NCI-H1694 treated with DMSO at 0.1 percent for 48 hours (cell line): ENCODE results near the gene PDLIM7.

Source experiments
- DNase-seq: peaks from one replicate; lab custom pipeline; 2025; lab: John Stamatoyannopoulos, UW

PDLIM7 gene

DNA sequence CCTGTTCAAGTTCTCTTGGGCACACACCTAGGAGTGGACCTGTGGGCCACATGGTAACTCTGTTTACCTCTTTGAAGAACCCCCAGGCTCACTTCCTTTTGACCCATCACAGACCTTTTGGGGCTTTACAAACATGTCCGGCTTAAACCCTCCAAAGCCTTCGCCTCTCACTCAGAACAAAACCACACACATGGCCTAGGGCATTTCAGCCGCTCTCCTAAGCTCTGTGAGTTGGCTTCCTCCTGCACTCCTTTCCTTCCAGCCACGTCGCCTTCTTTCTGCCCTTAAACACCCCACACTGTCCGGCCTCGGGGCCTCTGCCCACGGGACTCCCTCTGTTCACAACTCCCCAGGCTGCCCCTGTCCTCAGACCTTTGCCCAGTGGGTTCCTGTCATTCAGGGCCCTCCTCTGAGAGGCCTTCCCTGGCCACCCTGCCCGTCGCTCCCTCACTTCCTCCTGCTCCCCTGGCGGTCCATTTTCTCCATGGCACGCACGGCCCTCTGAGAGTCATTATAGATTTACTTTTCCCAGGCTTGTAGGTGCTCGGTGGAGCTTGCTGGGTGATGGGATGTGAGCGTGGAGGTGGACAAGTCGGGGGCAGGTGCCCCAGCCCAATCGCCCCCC is 10.3 kb upstream of the PDLIM7 start:
- no peak for DNase-seq

DNA sequence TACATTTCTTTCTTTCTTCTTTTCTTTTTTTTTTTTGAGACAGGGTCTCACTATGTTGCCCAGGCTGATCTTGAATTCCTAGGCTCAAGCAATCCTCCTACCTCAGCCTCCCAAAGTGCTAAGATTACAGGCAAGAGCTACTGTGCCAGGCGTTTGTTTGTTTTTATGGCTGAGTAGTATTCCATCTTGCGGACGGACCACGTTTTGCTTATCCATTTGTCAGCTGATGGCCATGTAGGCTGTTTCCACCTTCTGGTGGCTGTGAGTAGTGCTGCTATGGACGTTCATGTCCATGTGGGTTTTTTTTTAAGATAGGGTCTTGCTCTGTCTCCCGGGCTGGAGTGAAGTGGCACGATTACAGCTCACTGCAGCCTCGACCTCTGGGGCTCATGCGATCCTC is 9.8 kb upstream of the PDLIM7 start:
- no peak for DNase-seq

DNA sequence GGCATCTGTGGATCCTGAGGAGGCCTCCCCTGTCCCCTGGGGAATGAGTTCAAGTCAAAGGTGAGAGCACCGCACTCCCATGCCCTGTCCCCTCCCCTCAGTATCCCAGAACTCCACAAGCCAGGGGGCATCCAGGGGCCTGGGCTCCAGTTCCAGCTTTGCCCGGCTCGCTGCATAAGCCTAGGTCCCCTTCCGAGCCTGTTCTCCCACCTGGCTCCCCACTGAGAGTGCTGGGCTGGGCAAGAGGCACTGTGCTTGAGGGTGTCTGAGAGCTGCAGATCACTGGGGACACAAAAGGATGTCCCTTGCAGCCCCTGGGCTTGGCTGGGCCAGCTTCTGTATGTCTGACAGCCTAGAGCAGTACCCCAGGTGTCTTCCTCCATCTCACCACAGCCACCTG is 7.7 kb upstream of the PDLIM7 start:
- DNase-seq: no peak

DNA sequence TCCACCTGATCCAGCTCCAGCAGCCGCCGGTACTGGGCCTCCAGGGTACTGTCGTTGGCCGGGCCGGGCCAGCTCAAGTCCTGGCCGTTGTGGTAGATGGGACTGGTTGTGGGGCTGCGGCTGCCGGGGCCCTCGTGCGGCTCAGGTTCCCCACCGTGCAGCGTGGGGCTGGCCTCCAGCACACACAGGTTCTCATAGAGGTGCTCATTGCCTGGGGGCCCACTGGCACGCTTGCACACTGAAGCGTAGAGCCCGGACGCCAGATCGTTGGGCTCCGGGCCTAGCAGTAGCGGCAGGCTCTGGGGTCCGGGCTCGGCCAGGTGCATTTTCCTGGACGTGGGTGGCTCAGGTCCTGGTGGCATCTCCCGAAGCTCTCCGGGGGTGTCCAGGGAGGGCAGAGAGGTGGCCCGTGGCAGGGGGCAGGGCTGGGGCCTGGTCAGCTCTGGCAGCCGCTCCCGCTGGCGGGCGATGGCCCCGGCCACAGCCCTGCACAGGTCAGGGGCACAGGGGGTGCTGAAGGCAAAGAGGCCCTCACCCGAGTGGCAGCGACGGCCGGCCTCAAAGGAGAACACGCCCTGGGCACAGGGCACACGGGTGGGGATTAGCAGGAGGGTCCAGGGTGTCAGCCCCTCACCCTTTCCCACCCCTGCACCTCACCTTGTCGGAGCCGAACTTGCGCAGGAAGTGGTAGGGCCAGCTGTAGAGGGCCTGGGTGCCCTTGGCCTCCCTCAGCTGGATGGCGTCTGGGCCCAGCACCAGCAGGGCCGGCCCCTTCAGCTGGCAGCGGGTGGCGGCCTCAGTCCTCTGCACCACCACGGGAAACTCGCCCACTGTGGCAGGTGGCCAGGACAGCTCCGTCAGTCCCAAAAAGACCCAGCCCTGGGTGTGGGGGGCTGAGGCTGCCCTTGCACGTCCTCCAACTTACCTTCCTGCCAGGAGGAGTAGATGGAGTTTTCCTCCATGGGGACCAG is 7.0 kb upstream of the PDLIM7 start:
- DNase-seq: no peak

DNA sequence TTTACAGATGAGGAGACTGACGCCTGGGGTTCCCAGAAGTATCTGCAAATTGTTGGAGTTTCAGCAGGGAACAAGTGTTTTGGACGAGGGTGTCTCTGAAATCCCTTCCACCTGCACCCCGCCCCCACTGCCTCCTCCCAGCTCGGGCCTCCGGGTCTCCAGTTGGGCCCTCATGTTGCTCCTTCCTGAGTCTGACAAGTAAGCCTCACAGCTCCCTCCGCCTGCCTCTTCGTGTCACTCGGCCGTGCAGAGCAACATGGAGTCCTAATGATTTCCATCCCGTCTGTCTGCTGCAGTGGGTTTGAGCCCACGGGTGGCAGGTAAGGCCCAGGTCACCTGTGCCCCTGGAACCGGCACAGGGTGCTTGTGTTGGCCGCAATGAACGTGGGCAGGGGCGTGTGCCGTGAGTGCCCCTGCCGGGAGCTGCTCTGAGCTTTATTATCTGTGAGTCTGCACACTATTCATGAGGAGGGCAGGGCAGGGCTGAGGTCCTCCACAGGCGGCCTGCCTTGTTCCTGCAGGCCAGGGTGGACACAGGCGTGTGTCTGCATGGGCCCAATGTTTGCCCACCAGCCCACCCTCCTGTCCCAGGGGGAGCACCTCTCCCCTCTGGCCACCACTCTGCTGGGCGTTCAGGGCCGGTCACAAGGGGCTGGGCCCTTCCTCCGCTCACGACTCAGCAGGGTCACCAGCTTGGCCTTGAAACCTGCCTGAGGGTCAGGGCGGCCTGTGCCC is 6.1 kb upstream of the PDLIM7 start:
- DNase-seq: no peak

DNA sequence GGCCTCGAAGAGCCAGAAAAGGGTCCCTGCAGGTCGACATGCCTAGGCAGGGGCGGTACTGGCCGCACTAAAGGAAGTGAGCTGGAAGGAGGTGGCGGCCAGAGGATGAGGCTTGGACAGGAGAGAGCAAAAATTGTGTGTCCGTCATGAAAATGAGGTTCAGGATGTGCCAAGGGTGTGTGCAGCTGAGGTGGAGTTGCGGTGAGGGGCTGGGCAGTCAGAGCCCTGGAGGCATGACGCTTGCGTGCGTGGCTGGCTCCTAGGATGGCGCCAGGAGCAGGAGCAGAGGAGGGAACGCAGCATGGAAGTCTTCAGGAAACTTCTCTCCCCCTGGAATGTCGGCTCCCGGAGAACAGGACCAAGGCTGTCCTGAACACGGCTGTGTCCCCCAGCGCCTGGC is 5.5 kb upstream of the PDLIM7 start:
- no peak for DNase-seq

DNA sequence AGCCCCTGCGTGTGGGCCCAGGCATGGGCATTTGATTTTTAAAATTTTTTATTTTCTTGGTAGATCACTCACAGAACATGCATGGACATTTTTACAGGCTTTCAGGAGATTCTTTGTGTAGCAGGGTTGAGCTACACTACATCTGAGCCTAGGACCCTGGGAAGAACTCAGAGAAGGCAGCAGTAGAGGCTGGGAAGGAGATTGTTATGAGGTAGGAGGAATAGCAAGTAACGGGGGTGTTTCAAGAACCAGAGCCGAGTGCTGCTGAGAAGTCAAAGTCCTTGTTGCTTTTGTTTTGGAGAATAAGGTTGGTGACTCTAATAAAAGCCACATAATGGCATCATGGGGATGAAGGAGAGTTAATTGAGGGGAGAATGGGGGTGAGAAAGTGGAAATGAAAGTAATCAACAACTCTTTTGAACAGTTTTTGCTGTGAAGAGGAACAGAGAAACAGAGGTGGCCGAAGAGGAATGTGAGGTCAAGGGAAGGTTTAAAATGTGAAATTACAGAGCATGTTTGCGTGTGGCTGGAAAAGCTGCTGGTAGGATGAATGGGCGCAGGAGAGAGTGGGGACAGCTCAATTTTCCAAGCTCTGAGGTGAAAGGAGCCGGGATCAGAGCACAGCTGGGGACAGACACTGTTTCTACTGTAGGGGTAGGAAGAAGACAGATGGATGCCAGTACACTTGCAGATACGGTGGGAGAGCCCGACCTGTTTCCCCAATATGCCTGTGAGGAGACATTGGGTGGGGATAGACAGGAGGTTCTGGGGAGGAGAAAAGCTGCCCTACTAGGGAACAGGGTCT is 4.7 kb upstream of the PDLIM7 start:
- no peak for DNase-seq

DNA sequence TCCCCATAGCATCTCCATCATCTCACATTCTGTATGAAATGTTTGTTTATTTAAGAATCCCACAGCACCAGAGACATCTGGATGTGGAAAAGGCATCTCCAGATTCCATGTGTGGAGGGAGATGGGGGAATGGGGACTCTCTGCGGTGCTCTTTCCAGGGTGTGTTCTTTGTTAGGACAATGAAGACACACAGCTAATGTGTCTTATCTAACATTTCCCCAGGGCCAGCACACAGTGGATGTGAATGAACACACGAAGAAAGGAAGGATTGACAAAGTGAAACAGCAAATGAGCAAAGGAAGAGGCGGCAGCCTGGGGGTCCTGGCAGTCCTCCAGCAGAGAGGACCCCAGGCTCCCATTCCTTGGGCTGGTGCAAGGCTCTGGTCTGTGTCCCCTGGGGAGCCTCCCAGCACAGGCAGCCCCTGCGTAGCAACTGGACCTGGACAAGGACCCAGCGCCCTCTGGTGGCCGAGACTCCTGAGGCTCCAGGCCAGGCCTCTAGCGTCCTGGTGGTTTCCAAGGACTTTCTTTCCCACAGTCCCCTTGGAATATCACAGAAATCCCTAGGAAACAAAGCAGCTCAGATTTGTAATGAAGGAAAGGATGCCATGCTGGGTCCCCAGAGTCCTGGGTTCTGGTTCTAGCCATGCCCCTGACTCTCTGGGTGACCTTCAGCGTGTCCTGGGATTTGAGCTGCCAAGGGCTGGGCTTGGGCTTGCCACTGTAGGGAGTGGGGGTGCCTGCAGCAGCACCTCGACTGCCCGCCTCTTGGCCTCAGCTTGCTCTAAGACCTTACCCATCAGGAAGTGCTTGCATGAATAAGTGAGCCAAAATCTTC is 3.5 kb upstream of the PDLIM7 start:
- peak; percentile 38 for DNase-seq

DNA sequence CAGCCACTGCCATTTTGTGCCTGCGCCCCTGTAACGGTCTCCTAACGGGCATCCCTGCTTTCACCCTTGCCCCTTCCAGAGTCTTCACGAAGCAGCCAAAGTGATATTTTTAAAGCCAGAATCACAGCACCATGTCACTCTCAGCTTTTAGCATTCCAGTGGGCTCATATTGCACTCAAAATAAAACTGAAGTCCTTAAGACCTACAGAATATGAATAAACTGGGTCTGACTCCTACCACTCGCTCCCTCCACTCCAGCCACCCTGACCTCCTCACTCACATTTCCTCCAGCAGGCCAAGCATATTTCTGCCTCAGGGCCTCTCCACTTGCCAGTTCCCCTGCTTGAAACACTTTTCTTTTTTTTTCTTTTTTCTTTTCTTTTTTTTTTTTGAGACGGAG is 2.4 kb upstream of the PDLIM7 start:
- no peak for DNase-seq

DNA sequence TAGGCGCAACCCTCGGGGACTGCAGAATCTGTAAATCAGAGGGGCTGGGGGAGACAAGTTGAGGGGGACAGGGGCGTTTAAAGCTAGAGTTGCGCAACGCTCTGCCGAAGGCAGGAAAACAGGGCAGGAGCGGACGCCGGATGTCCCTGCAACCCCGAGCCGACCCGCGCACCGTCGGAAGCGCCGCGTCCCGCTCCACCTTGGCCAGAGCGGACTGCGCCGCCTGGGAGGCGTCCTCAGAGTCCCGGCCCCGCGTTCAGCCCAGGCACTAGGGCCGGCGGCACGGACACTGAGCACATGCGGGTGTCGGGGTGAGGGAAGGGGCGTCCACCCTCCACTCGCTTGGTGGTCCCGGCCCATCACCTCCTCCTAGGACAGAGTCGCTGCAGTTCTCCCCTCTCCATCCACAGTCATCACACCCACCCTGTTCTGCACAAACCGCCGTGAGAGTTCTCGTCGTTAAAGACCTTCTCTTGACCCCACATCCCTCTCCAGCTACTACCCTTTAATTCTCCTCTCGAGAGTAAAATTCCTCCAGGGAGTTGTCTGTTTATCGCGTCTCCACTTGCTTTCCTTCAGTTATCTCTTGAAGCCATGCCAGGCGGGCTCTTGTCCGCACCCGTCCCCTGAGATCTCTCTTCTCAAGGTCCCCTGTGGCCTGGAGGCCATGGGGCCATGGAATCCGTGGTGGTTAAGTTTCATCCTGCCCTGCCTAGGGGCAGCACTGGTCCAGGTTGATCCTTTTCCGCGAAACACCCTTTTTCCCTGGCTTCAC is 796 bp upstream of the PDLIM7 start:
- DNase-seq: no peak

DNA sequence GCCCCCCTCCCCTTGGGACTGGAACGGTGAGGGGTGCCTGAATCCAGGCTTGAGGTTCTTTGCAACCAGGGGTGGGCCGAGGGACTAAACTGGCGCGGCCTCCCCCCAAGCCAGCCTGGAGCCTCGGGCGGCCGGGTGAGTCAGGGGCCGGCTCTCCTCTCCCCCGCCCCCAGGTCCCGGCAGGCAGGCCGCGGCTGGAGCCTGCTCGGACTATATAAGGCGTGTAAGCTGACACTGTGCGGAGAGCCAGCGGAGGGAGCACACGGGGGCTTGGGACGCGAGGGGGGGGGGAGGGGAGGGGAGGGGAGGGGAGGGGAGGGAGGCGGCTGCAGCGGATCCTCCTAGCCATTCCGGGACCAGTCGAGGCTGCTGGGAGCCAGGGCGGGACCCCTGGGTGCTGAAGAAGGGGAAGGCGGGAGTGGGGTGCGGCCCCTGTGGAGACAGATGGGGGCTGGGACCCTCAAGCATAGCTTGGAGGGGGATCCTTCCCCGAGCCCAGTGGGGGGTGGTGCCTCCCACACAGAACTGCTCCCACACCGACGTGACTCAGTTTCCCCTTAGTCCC is 595 bp downstream of the PDLIM7 start:
- DNase-seq: no peak

DNA sequence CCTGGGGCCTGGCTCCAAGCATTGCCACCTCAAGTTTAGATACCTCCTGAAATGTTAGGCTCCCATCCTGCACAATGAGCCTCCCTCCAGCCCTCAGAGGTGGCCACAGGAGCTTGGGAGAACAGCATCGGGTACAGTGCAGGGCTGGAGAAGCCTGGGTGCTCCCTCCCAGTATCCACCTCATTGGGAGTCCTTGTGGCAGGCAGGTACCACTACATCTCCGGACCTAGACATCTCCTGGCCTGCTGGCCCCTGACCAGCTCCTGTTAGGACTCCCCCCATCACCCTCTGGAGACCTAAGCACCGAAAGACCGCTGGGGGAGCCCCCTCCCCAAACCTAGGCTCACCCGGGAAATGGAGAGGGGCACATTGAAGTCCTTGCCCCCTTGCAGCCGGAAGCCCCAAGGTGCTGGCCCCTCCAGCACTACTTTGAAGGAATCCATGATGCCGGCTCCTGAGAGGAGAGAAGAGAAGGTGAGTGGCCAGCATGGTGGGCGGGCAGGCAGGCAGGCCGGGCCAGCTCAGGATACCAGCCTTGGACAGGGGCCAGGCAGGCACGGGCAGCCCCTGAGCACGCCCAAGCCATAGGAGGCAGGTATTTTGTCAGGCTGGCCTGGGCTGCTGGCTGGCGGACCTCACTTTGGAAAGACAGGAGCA is 1.2 kb downstream of the PDLIM7 start:
- DNase-seq: no peak

DNA sequence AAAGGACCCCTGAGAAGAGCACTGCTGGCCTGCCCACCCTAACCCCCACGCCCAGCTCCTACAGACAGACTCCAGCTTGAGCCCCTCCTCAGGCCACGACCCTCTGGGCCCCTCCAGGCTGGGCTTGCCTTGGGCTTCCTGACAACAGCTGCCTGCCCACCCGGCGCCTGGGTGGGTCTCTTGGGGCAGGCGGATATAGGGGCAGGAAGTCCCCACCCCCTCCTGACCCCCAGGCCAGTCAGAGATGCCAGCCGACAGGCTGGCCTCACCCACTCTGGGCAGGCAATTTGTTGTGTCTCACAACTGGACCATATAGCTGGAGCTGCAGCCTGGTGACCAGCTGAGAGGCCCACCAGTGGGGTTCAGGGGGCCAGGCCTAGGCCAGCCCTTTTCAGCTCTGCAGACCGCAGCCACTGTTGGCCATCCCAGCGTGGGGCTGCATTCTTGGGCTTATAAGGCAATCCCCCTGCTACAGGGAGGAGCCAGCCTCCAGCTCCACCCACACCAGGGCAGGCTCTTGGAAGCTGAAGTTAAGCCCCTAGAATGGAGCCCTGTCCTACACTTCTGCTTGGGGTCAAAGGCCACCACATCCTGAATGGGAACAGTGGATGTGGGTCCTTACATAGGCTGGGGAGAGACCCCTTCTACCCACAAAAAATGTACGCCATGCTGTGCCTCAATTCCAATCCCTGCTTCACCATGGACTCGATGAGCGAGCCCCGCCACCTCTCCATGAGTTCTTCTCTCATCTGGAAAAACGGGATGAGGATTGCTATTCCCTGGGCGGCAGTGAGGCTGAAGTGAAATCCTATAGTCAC is 2.0 kb downstream of the PDLIM7 start:
- DNase-seq: no peak

DNA sequence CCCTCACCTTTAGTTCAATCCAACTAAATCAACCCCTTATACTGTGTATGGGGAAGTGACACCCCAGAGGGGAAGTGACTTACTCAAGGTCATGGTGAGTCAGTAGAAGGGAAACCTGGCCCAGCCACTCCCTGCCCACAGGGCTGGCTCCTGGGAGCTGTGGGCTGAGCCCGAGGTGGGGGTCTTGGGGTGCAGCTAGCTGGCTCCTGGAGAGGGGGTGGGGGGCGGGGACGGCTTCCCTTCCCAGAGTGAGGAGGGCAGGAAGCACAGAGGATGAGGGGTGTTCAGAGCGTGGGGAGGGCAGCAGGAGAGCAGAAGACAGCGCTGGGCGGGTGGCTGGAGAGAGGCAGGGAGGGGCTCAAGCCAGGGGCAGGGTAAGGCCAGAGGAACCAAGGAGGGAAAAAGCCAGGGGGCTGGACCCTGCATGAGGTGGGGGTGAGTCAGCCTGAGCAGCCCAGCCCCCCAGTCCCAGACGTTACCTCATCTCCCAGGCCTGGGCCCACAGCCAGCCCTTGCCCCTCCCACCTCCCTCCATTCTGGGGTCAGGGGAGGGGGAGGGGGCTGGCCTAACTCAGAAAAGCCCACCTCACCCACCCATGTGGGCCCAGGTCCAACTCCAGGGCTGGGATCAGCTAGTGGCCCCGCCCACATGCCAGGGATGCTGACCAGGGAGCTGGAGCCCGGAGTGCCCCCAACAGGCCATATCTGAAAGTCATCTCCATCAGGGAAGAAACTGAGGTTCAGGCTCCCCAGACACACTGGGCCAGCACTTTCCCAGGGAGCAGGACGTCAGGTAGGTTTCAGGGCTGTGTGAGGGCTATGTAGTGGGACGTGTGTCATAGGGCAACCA is 2.8 kb downstream of the PDLIM7 start:
- DNase-seq: no peak

DNA sequence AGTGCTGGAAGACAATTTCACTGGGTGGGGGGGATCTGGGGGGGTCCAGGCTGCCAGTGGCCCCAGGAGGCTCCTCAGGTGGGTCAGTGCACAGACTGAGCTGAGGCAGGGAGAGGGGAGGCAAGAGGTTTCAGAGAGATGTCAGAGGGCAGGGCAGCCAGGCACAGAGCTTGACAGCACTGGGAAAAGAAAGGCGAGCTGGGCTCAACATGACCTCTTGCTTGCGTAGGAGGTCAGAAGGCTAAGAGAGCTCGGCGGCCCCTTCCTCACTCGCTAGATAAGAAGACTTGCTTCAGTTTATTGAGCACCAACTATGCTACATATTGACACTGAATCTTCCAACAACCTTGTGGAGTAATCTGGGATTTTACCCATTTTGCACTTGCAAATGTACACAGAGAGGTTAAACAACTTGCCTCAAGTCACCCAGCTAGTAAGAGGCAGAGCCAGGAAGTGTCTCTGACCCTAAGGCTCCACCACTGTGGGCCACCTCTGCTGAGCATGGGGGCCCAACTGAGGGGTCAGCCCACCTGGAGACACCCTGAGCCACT is 3.5 kb downstream of the PDLIM7 start:
- no peak for DNase-seq

DNA sequence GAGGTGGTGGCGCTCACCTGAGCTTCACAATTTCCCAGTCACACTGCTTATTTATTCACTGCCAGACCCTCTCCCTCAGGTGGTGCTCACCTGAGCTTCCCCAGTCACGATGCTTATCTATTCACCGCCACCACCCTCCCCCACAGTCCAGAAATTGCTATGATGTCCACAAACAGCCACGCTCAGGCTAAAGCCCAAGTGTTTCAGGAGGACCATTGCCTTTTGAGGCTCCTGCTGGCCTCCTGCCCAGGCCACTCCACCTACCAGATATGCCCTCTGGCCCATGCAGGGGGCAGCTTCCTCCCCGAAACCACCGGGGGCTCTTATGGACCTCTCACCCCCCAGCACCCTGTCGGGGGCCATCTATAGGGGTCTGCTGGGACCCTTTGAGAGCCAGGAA is 4.6 kb downstream of the PDLIM7 start:
- DNase-seq: no peak
